ENCODE results near the gene INSIG1.

DNA sequence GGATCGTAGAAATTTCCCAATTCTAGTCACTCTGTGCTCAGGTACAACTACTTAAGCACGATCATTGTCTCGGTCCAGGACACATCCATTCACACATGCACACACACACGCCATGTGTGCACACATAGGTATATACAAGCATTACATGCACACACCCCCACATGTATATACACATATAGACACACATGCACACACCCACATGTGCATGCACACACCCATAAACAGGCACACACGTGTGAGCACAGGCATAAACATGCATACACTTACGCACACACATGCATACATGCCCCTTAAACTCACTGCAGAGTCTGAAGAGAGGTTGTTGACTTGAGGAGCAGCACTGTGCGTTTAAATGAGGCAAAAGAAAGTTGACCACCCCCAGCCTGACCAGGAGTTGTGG lies 32.5 kb upstream of the INSIG1 start:
- TF ChIP-seq CTCF (IDR thresholded peaks at IDR 0.05) (no peak), POLR2A (IDR thresholded peaks at IDR 0.05) (no peak)
